Panc1 (cell line): ENCODE measurements around the gene UNC13A. TPM values are rescaled to one million over a fixed set of nuclear protein-coding genes. Genes with fewer than 3 reads are reported as not detected.

Experiments used
- ATAC-seq: fragments of 200-7000 bp; cut with Tn5 transposase; 2 replicates; pipeline ENCODE4 v1.9.1; 2020; ENCODE audit warnings: mild to moderate bottlenecking, moderate library complexity
- BruUV-seq: library from RNA; stranded (reverse); fragments of 400-500 nt; replicated peaks from 2 replicates; lab custom pipeline; 2021; lab: Mats Ljungman, UMichigan
- CTCF ChIA-PET: fragments of 300-600 bp; sonication (Branson Sonifier 250); formaldehyde crosslinking; loops from one replicate; lab custom pipeline; 2022; ENCODE audit warnings: antibody characterized with exemption; lab: Charles Lee
- POLR2A ChIA-PET: fragments of 300-600 bp; sonication (Branson Sonifier 250); formaldehyde crosslinking; loops from one replicate; lab custom pipeline; 2022; ENCODE audit warnings: antibody characterized with exemption; lab: Charles Lee
- DNase-seq: peaks from one replicate; pipeline ENCODE4 v3.0.0-alpha.2; 2010; ENCODE audit warnings: low read depth, low spot score
- H3K27ac ChIP-seq: 2 replicates; pipeline ENCODE4 v1.5.1; 2011; ENCODE audit warnings: mild to moderate bottlenecking, low read length, inconsistent platforms
- H3K27me3 ChIP-seq: fragments of 200-500 bp; sonication (Bioruptor generic); 2 replicates; pipeline ENCODE4 v1.6.0; 2014; ENCODE audit warnings: low read length, inconsistent platforms; ENCODE audit not compliant: control insufficient read depth, insufficient read depth
- H3K36me3 ChIP-seq: fragments of 200-500 bp; sonication (Bioruptor generic); 2 replicates; pipeline ENCODE4 v1.5.1; 2014; ENCODE audit warnings: inconsistent platforms, mild to moderate bottlenecking, low read length, moderate library complexity; ENCODE audit not compliant: control insufficient read depth, insufficient read depth
- H3K4me1 ChIP-seq: 2 replicates; pipeline ENCODE4 v1.5.1; 2011; ENCODE audit warnings: inconsistent platforms, mild to moderate bottlenecking, low read length, moderate library complexity; ENCODE audit not compliant: control insufficient read depth, insufficient read depth
- H3K4me3 ChIP-seq, 2 experiments: 2 replicates each; pipeline ENCODE4 v1.5.1; 2011 to 2012; ENCODE audit warnings: low read depth in 2 of 2, low read length in 2 of 2, mild to moderate bottlenecking in 2 of 2, inconsistent platforms in 1 of 2, moderate library complexity in 1 of 2
- H3K9me3 ChIP-seq: fragments of 200-500 bp; sonication (Bioruptor generic); 2 replicates; pipeline ENCODE4 v1.5.1; 2014; ENCODE audit warnings: low read depth, mild to moderate bottlenecking, inconsistent platforms, low read length, moderate library complexity; ENCODE audit not compliant: control insufficient read depth, insufficient read depth
- CTCF ChIP-seq: fragments of 450-650 bp; IDR thresholded peaks from 2 replicates; pipeline ENCODE4 v1.5.1; 2017; ENCODE audit warnings: mild to moderate bottlenecking
- POLR2AphosphoS5 ChIP-seq: IDR thresholded peaks from 2 replicates; pipeline ENCODE4 v1.6.1; 2012; ENCODE audit warnings: mild to moderate bottlenecking, low read depth, low read length, moderate library complexity
- REST ChIP-seq, 2 experiments: IDR thresholded peaks; 2 replicates each; pipeline ENCODE4 v1.6.1; 2011 to 2012; ENCODE audit warnings: low read depth in 2 of 2, control low read depth in 1 of 2, low read length in 1 of 2, mild to moderate bottlenecking in 1 of 2, moderate library complexity in 1 of 2; ENCODE audit not compliant: insufficient read depth in 1 of 2
- SIN3A ChIP-seq: IDR thresholded peaks from 2 replicates; pipeline ENCODE4 v1.6.1; 2012; ENCODE audit warnings: low read depth, mild to moderate bottlenecking, low read length, moderate library complexity, borderline replicate concordance; ENCODE audit not compliant: insufficient read depth
- TCF7L2 ChIP-seq: IDR thresholded peaks from 2 replicates; pipeline ENCODE4 v1.6.1; 2011; ENCODE audit warnings: mild to moderate bottlenecking, low read depth, low read length, inconsistent platforms
- in situ Hi-C: cut with HindIII; loops from 2 replicates; pipeline ENCODE4 v1.10.0; 2016; ENCODE audit warnings: low sequenced_read_pairs, low pct_unique_long_range_greater_than_20kb
- intact Hi-C: fragments of 100-400 bp; cut with micrococcal nuclease; formaldehyde crosslinking; loops from one replicate; pipeline ENCODE4 v1.10.0; 2022; ENCODE audit not compliant: unreplicated experiment
- total RNA-seq: library from RNA; stranded (reverse); gene quantifications from one replicate; pipeline ENCODE4 v1.2.1, GENCODE V29; 2021; ENCODE audit not compliant: unreplicated experiment

Gene UNC13A
- total RNA-seq, 1 experiment from 2014 or later = 0.46 TPM

- no peak overlapping the region for H3K4me3 ChIP-seq
- ATAC-seq (no peak), DNase-seq (no peak)
- H3K36me3 ChIP-seq = peaks cover 4% of the 10 kb centered on the region
- no peaks in the 10 kb centered on the region for H3K27me3 ChIP-seq
- H3K9me3 ChIP-seq = no peaks in the 10 kb centered on the region
- ChIA-PET CTCF (interaction anchor here (0.9 kb wide), 1 partner anchor 13 kb away, joined by 3 read pairs; no protein-coding TSS in a partner anchor), POLR2A (no interaction called here)
- intact Hi-C loops = no loop called here
- TF ChIP-seq SIN3A = no peak
- peaks cover 3% of the 10 kb centered on the region; the same call in 1 of the 2 replicates for H3K4me1 ChIP-seq
- BruUV-seq = no TSS peak
- in situ Hi-C loops = no loop called here
- no peak overlapping the region for H3K27ac ChIP-seq
These were observed 128.0 kb downstream of the UNC13A start for GRCh38 chr19:17560205-17560595.

GRCh38 chr19:17557466-17557865 lies 130.7 kb downstream of the UNC13A start:
- intact Hi-C loops = no loop called here
- DNase-seq (no peak), ATAC-seq (no peak)
- no peaks in the 10 kb centered on the region for H3K27me3 ChIP-seq
- no peak for TF ChIP-seq POLR2AphosphoS5
- no peak for TF ChIP-seq SIN3A
- TF ChIP-seq CTCF = no peak
- TF ChIP-seq TCF7L2 = no peak
- no peak for TF ChIP-seq REST (IDR thresholded peaks at IDR 0.05; ENCODE audit: insufficient read depth in 1 of 2, low read depth in 2 of 2, low read length in 1 of 2)
- no peaks in the 10 kb centered on the region for H3K9me3 ChIP-seq
- no TSS peak for BruUV-seq
- ChIA-PET POLR2A (no interaction called here), CTCF (no interaction called here)
- H3K4me3 ChIP-seq = no peak overlapping the region
- H3K4me1 ChIP-seq = peaks cover 7% of the 10 kb centered on the region; the same call in 1 of the 2 replicates
- in situ Hi-C loops = no loop called here
- H3K36me3 ChIP-seq = peaks cover 4% of the 10 kb centered on the region
- no peak overlapping the region for H3K27ac ChIP-seq

GRCh38 chr19:17556995-17557394 lies 131.2 kb downstream of the UNC13A start:
- H3K9me3 ChIP-seq = no peaks in the 10 kb centered on the region
- ATAC-seq (no peak), DNase-seq (no peak)
- TF ChIP-seq POLR2AphosphoS5 = no peak
- TF ChIP-seq CTCF = no peak
- TF ChIP-seq REST (IDR thresholded peaks at IDR 0.05; ENCODE audit: insufficient read depth in 1 of 2, low read depth in 2 of 2, low read length in 1 of 2) = no peak
- no peak for TF ChIP-seq SIN3A
- TSS peak; percentile 95 for BruUV-seq
- H3K27me3 ChIP-seq = no peaks in the 10 kb centered on the region
- peak overlapping the region; percentile 73 to 74 for H3K4me3 ChIP-seq
- in situ Hi-C loops = no loop called here
- intact Hi-C loops = no loop called here
- peaks cover 7% of the 10 kb centered on the region; the same call in 1 of the 2 replicates for H3K4me1 ChIP-seq
- ChIA-PET POLR2A (no interaction called here), CTCF (interaction anchor here (0.5 to 1.2 kb wide), 3 partner anchors 102 to 210 kb away, joined by 3 read pairs; no protein-coding TSS in a partner anchor)
- peaks cover 4% of the 10 kb centered on the region for H3K36me3 ChIP-seq
- H3K27ac ChIP-seq = peak overlapping the region; percentile 79; the same call in 1 of the 2 replicates
